ENCODE results near the gene TUBGCP3. TPM values are rescaled to one million over a fixed set of nuclear protein-coding genes. Genes with fewer than 3 reads are reported as not detected.

Gene TUBGCP3
- total and polyA plus RNA-seq, 2 experiments from 2014 or later = 12.8 to 40.2 TPM

DNA sequence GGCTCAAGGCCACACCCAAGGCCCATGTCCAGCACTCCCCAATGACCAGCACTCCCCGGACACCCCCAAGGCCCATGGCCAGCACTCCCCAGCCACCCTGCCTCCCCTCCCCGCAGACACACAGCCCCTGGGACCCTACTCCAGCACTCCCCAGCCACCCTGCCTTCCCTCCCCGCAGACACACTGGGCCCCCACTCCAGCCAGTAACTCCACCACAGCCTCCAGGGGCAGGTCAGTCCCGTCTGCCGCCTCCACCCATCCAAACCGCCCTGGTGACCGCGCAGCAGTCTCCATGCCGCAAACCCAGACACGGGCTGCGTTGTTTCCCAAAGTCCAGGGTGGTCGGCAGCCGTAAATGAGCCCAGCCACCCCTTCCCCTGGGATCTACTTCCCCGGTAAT, 141.1 kb downstream of the TUBGCP3 start (continued):
- TF ChIP-seq ZNF331 (CRISPR knock-in tag; IDR thresholded peaks at IDR 0.05; ENCODE audit: low read depth) (no peak), EZH2 (IDR thresholded peaks at IDR 0.05; ENCODE audit: low read depth, unreplicated experiment) (no peak), CREB1 (CRISPR knock-in tag; IDR thresholded peaks at IDR 0.05; ENCODE audit: low read depth) (no peak), JUNB (IDR thresholded peaks at IDR 0.05; ENCODE audit: unreplicated experiment) (no peak)

DNA sequence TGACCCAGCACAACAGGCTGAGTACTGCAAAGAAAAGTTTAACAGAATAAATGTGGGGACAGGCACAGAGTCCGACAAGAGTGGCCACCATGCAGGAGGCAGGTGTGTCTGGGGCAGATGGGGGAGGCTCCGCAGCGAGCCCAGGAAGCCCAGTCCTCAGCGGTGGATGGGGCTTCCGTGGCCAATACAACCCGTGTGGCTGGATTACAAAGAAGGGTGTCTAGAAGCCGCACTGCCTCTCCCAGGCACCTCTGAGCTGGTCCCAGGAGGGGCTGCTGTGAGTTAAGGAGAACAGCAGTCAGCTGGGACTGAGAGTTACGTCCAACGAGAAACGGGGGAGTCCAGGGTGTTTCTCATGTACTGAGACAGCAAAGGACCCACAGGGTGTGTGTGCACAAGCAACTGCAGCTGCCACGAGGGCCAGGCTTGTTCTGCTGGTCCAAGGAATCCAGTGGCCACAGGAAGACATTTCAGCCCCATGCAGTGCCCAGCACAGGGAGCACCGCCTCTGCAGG, 141.5 kb downstream of the TUBGCP3 start:
- Histone ChIP-seq H3K4me2 (no peak overlapping the region), H4K20me1 (replicated peaks; ENCODE audit: insufficient read depth) (no peaks in the 10 kb centered on the region), H3K4me3 (no peak overlapping the region), H3K36me3 (ENCODE audit: insufficient read depth) (no peaks in the 10 kb centered on the region), H2AFZ (no peak overlapping the region), H3K27ac (ENCODE audit: low read depth) (no peak overlapping the region), H3K27me3 (ENCODE audit: insufficient read depth) (no peaks in the 10 kb centered on the region), H3F3A (replicated peaks; ENCODE audit: low read depth) (no peaks in the 10 kb centered on the region), H3K4me1 (ENCODE audit: insufficient read depth) (no peaks in the 10 kb centered on the region), H3K79me2 (replicated peaks; ENCODE audit: insufficient read depth) (no peaks in the 10 kb centered on the region), H3K9me2 (ENCODE audit: insufficient read depth) (no peaks in the 10 kb centered on the region)
- Mint-ChIP-seq H3K36me3 (ENCODE audit: low read depth) (no peaks in the 10 kb centered on the region), H3K27ac (no peak overlapping the region), H3K4me3 (no peak overlapping the region), H3K9me3 (no peaks in the 10 kb centered on the region), H3K27me3 (ENCODE audit: insufficient read depth, low read depth, poor library complexity) (peaks cover 13% of the 10 kb centered on the region), H3K4me1 (peaks cover 8% of the 10 kb centered on the region; the same call in 2 of the 3 replicates)
- DNase-seq (ENCODE audit: low spot score) = no peak
- ATAC-seq = no peak
- TF ChIP-seq ZNF331 (CRISPR knock-in tag; IDR thresholded peaks at IDR 0.05; ENCODE audit: low read depth) (no peak), JUNB (IDR thresholded peaks at IDR 0.05; ENCODE audit: unreplicated experiment) (no peak), EZH2phosphoT487 (IDR thresholded peaks at IDR 0.05; ENCODE audit: unreplicated experiment) (no peak), EZH2 (IDR thresholded peaks at IDR 0.05; ENCODE audit: low read depth, unreplicated experiment) (no peak), CREB1 (CRISPR knock-in tag; IDR thresholded peaks at IDR 0.05; ENCODE audit: low read depth) (no peak), STAT1 (IDR thresholded peaks at IDR 0.05; ENCODE audit: unreplicated experiment) (no peak), NANOG (IDR thresholded peaks at IDR 0.05; ENCODE audit: borderline replicate concordance) (no peak), POLR2AphosphoS5 (IDR thresholded peaks at IDR 0.05; ENCODE audit: low read depth) (no peak)
- TF ChIP-seq, protein P1, sequence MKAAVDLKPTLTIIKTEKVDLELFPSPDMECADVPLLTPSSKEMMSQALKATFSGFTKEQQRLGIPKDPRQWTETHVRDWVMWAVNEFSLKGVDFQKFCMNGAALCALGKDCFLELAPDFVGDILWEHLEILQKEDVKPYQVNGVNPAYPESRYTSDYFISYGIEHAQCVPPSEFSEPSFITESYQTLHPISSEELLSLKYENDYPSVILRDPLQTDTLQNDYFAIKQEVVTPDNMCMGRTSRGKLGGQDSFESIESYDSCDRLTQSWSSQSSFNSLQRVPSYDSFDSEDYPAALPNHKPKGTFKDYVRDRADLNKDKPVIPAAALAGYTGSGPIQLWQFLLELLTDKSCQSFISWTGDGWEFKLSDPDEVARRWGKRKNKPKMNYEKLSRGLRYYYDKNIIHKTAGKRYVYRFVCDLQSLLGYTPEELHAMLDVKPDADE (IDR thresholded peaks at IDR 0.05) = no peak
- TF ChIP-seq, protein P2, sequence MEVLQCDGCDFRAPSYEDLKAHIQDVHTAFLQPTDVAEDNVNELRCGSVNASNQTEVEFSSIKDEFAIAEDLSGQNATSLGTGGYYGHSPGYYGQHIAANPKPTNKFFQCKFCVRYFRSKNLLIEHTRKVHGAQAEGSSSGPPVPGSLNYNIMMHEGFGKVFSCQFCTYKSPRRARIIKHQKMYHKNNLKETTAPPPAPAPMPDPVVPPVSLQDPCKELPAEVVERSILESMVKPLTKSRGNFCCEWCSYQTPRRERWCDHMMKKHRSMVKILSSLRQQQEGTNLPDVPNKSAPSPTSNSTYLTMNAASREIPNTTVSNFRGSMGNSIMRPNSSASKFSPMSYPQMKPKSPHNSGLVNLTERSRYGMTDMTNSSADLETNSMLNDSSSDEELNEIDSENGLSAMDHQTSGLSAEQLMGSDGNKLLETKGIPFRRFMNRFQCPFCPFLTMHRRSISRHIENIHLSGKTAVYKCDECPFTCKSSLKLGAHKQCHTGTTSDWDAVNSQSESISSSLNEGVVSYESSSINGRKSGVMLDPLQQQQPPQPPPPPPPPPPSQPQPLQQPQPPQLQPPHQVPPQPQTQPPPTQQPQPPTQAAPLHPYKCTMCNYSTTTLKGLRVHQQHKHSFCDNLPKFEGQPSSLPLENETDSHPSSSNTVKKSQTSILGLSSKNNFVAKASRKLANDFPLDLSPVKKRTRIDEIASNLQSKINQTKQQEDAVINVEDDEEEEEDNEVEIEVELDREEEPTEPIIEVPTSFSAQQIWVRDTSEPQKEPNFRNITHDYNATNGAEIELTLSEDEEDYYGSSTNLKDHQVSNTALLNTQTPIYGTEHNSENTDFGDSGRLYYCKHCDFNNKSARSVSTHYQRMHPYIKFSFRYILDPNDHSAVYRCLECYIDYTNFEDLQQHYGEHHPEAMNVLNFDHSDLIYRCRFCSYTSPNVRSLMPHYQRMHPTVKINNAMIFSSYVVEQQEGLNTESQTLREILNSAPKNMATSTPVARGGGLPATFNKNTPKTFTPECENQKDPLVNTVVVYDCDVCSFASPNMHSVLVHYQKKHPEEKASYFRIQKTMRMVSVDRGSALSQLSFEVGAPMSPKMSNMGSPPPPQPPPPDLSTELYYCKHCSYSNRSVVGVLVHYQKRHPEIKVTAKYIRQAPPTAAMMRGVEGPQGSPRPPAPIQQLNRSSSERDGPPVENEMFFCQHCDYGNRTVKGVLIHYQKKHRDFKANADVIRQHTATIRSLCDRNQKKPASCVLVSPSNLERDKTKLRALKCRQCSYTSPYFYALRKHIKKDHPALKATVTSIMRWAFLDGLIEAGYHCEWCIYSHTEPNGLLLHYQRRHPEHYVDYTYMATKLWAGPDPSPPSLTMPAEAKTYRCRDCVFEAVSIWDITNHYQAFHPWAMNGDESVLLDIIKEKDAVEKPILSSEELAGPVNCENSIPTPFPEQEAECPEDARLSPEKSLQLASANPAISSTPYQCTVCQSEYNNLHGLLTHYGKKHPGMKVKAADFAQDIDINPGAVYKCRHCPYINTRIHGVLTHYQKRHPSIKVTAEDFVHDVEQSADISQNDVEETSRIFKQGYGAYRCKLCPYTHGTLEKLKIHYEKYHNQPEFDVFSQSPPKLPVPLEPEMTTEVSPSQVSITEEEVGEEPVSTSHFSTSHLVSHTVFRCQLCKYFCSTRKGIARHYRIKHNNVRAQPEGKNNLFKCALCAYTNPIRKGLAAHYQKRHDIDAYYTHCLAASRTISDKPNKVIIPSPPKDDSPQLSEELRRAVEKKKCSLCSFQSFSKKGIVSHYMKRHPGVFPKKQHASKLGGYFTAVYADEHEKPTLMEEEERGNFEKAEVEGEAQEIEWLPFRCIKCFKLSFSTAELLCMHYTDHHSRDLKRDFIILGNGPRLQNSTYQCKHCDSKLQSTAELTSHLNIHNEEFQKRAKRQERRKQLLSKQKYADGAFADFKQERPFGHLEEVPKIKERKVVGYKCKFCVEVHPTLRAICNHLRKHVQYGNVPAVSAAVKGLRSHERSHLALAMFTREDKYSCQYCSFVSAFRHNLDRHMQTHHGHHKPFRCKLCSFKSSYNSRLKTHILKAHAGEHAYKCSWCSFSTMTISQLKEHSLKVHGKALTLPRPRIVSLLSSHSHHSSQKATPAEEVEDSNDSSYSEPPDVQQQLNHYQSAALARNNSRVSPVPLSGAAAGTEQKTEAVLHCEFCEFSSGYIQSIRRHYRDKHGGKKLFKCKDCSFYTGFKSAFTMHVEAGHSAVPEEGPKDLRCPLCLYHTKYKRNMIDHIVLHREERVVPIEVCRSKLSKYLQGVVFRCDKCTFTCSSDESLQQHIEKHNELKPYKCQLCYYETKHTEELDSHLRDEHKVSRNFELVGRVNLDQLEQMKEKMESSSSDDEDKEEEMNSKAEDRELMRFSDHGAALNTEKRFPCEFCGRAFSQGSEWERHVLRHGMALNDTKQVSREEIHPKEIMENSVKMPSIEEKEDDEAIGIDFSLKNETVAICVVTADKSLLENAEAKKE (CRISPR knock-in tag; IDR thresholded peaks at IDR 0.05) = no peak
- TF ChIP-seq, protein P3, sequence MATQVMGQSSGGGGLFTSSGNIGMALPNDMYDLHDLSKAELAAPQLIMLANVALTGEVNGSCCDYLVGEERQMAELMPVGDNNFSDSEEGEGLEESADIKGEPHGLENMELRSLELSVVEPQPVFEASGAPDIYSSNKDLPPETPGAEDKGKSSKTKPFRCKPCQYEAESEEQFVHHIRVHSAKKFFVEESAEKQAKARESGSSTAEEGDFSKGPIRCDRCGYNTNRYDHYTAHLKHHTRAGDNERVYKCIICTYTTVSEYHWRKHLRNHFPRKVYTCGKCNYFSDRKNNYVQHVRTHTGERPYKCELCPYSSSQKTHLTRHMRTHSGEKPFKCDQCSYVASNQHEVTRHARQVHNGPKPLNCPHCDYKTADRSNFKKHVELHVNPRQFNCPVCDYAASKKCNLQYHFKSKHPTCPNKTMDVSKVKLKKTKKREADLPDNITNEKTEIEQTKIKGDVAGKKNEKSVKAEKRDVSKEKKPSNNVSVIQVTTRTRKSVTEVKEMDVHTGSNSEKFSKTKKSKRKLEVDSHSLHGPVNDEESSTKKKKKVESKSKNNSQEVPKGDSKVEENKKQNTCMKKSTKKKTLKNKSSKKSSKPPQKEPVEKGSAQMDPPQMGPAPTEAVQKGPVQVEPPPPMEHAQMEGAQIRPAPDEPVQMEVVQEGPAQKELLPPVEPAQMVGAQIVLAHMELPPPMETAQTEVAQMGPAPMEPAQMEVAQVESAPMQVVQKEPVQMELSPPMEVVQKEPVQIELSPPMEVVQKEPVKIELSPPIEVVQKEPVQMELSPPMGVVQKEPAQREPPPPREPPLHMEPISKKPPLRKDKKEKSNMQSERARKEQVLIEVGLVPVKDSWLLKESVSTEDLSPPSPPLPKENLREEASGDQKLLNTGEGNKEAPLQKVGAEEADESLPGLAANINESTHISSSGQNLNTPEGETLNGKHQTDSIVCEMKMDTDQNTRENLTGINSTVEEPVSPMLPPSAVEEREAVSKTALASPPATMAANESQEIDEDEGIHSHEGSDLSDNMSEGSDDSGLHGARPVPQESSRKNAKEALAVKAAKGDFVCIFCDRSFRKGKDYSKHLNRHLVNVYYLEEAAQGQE (IDR thresholded peaks at IDR 0.05; ENCODE audit: unreplicated experiment) = no peak
- TF ChIP-seq, protein P4, sequence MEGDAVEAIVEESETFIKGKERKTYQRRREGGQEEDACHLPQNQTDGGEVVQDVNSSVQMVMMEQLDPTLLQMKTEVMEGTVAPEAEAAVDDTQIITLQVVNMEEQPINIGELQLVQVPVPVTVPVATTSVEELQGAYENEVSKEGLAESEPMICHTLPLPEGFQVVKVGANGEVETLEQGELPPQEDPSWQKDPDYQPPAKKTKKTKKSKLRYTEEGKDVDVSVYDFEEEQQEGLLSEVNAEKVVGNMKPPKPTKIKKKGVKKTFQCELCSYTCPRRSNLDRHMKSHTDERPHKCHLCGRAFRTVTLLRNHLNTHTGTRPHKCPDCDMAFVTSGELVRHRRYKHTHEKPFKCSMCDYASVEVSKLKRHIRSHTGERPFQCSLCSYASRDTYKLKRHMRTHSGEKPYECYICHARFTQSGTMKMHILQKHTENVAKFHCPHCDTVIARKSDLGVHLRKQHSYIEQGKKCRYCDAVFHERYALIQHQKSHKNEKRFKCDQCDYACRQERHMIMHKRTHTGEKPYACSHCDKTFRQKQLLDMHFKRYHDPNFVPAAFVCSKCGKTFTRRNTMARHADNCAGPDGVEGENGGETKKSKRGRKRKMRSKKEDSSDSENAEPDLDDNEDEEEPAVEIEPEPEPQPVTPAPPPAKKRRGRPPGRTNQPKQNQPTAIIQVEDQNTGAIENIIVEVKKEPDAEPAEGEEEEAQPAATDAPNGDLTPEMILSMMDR (conservative IDR thresholded peaks at IDR 0.05; ENCODE audit: low read depth in 2 of 2) = no peak
